ENCODE results near the gene HPS4.

HPS4 gene

GRCh38 chr22:26430600-26430999 lies 53.0 kb downstream of the HPS4 start:
- Histone ChIP-seq H3K4me2 (ENCODE audit: low read length) (peak overlapping the region; percentile 81), H3K4me1 (ENCODE audit: control insufficient read depth, low read length) (peaks cover 29% of the 10 kb centered on the region), H3K4me3 (ENCODE audit: low read length) (peak overlapping the region; percentile 74), H3K9me2 (replicated peaks; ENCODE audit: control insufficient read depth, low read length) (no peaks in the 10 kb centered on the region), H4K20me1 (ENCODE audit: control insufficient read depth, insufficient read depth, low read depth, low read length) (no peaks in the 10 kb centered on the region), H3K27ac (ENCODE audit: low read depth, low read length) (no peak overlapping the region), H3K79me2 (ENCODE audit: control insufficient read depth, low read length) (peaks cover 24% of the 10 kb centered on the region), H3F3A (ENCODE audit: control insufficient read depth, insufficient read depth) (peaks cover 15% of the 10 kb centered on the region), H3K36me3 (ENCODE audit: control insufficient read depth, low read length) (peaks cover 12% of the 10 kb centered on the region), H3K9me3 (ENCODE audit: control insufficient read depth, insufficient read depth, low read length) (no peaks in the 10 kb centered on the region), H3K27me3 (ENCODE audit: control insufficient read depth, low read length) (no peaks in the 10 kb centered on the region)
- TF ChIP-seq EZH2phosphoT487 (IDR thresholded peaks at IDR 0.05; ENCODE audit: borderline replicate concordance, low read length), result no peak
- no peak for TF ChIP-seq CTCF (IDR thresholded peaks at IDR 0.05; ENCODE audit: low read depth, low read length, poor library complexity, severe bottlenecking)

GRCh38 chr22:26429458-26430286 lies 53.9 kb downstream of the HPS4 start:
- H3K4me2 ChIP-seq (ENCODE audit: low read length), result peak overlapping the region; percentile 81
- peaks cover 29% of the 10 kb centered on the region for H3K4me1 ChIP-seq (ENCODE audit: control insufficient read depth, low read length)
- peak overlapping the region; percentile 74 for H3K4me3 ChIP-seq (ENCODE audit: low read length)
- H3K27ac ChIP-seq (ENCODE audit: low read depth, low read length), result no peak overlapping the region
- H3K27me3 ChIP-seq (ENCODE audit: control insufficient read depth, low read length), result no peaks in the 10 kb centered on the region
- no peaks in the 10 kb centered on the region for H3K9me3 ChIP-seq (ENCODE audit: control insufficient read depth, insufficient read depth, low read length)
- H3K9me2 ChIP-seq (replicated peaks; ENCODE audit: control insufficient read depth, low read length), result no peaks in the 10 kb centered on the region
- peaks cover 15% of the 10 kb centered on the region for H3F3A ChIP-seq (ENCODE audit: control insufficient read depth, insufficient read depth)
- H4K20me1 ChIP-seq (ENCODE audit: control insufficient read depth, insufficient read depth, low read depth, low read length), result no peaks in the 10 kb centered on the region
- TF ChIP-seq EZH2phosphoT487 (IDR thresholded peaks at IDR 0.05; ENCODE audit: borderline replicate concordance, low read length) (no peak), CTCF (IDR thresholded peaks at IDR 0.05; ENCODE audit: low read depth, low read length, poor library complexity, severe bottlenecking) (no peak)
- peaks cover 12% of the 10 kb centered on the region for H3K36me3 ChIP-seq (ENCODE audit: control insufficient read depth, low read length)
- H3K79me2 ChIP-seq (ENCODE audit: control insufficient read depth, low read length), result peaks cover 22% of the 10 kb centered on the region

- peaks cover 15% of the 10 kb centered on the region for H3F3A ChIP-seq (ENCODE audit: control insufficient read depth, insufficient read depth)
- 0 out of 2 replicates have a peak, but pooled peaks cover under 1% of the 10 kb centered on the region for H3K9me3 ChIP-seq (ENCODE audit: control insufficient read depth, insufficient read depth, low read length)
- H3K4me3 ChIP-seq (ENCODE audit: low read length), result peak within 1 kb of the TSS; percentile 85
- H3K4me2 ChIP-seq (ENCODE audit: low read length), result peak within 1 kb of the TSS; percentile 89
- H3K27ac ChIP-seq (ENCODE audit: low read depth, low read length), result peak within 1 kb of the TSS; percentile 97
- H3K9me2 ChIP-seq (replicated peaks; ENCODE audit: control insufficient read depth, low read length), result no peaks in the 10 kb centered on the region
- peaks cover 29% of the 10 kb centered on the region for H3K4me1 ChIP-seq (ENCODE audit: control insufficient read depth, low read length)
- H3K79me2 ChIP-seq (ENCODE audit: control insufficient read depth, low read length), result peaks cover 22% of the 10 kb centered on the region
- H4K20me1 ChIP-seq (ENCODE audit: control insufficient read depth, insufficient read depth, low read depth, low read length), result no peaks in the 10 kb centered on the region
- TF ChIP-seq CTCF (IDR thresholded peaks at IDR 0.05; ENCODE audit: low read depth, low read length, poor library complexity, severe bottlenecking) (no peak), EZH2phosphoT487 (IDR thresholded peaks at IDR 0.05; ENCODE audit: borderline replicate concordance, low read length) (no peak)
- H3K36me3 ChIP-seq (ENCODE audit: control insufficient read depth, low read length), result peaks cover 3% of the 10 kb centered on the region
- H3K27me3 ChIP-seq (ENCODE audit: control insufficient read depth, low read length), result no peaks in the 10 kb centered on the region
Observed at GRCh38 chr22:26428515-26429457, 54.8 kb downstream of the HPS4 start, which contains the start of gene ASPHD2. Gene ASPHD2 (plus strand): TSS chr22:26429260. CDS start chr22:26433616, 4,356 bp downstream.
